Choroid plexus epithelial cell (primary cell): ENCODE data around the gene PBLD.
A peak's percentile ranks its signal among the peaks of the same experiment; 100 is the strongest.

Experiments
- DNase-seq: peaks from one replicate; pipeline ENCODE4 v3.0.0-alpha.2; 2010; ENCODE audit warnings: low read depth
- H3K4me3 ChIP-seq: 2 replicates; pipeline ENCODE4 v1.5.1; 2011; ENCODE audit warnings: low read depth, mild to moderate bottlenecking, control low read depth, low read length, moderate library complexity
- CTCF ChIP-seq: conservative IDR thresholded peaks from 2 replicates; pipeline ENCODE4 v1.5.1; 2011; ENCODE audit warnings: low read depth, mild to moderate bottlenecking, control low read depth, inconsistent platforms, low read length, moderate library complexity

Gene PBLD

DNA sequence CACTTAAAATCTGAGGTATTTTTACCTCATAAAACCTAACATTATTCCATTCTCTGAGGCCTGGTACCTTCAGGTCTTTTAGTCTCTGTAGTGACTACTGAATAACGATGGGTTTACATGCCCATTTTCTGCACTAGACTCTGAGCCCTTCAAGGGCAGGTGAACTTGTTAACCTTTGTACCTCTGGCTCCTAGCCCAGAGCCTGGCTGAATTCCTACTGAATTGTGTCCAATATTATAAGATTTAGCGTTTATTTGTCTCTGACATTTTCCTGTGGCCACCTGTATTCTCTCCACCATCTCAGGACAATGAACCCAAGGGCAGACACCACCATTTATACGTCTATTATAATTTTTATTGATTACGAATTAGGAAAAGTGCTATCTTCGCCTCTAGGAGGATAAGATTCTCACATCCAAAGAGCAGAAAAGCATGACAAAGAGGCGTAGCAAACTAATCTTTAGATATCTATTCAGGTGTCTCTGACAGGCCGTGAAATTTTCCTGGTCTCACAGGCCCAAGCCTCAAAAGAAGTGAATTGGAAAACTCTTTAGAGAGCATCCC, 28.8 kb downstream of the PBLD start:
- TF ChIP-seq CTCF, result no peak
- DNase-seq, result no peak
- no peak overlapping the region for H3K4me3 ChIP-seq

DNA sequence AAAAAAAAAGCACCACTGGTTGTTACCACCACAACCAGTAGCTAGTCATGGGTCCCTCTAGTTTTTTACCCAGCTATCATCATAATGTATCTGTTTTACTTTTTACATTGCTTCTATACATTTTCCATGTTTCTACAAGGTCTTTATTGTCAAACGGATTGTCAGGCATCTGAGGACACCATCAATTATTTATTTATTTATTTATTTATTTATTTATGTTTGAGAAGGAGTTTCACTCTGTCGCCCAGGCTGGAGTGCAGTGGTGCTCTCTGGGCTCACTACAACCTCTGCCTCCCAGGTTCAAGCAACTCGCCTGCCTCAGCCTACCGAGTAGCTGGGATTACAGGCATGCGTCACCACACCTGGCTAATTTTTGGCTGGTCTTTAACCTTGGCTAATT, 29.9 kb downstream of the PBLD start:
- DNase-seq, result no peak
- TF ChIP-seq CTCF, result no peak

GRCh38 chr10:68302503-68302823, 30.3 kb downstream of the PBLD start:
- no peak for DNase-seq
- no peak overlapping the region for H3K4me3 ChIP-seq
- TF ChIP-seq CTCF, result no peak

More for the DNA sequence above, 29.9 kb downstream of the PBLD start:
- H3K4me3 ChIP-seq, result no peak overlapping the region

DNA sequence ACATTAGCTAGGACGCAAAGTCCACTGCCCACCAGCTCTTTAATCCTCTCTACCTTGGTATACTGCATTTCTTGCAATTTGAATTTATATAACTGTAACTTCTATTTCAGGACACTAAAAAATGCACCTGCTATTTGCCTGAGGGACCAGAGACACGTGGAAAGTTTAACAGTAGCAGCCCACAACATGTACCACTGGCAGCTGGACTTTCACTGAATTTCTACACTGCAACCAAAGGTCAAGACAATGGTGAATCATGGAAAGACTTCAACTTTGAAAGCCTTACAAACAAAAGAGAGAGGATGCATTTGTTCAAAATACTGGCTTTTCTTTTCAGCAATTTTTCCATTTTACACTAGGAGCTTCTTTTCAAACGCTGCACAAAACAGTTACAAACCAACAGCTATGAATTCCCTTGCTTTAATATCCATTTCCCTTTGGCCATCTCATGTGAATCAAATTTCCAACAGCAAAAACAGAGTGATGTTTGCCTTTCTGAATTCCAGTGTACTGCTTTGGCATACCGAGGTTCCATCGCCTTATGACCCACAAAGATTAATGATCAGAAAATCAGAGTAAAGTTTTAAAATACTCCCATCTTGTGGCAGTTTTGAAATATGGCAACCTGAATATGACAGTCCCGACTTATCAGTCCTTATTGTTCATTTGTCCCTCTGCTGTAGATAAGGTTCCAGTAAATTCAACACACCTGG, 30.8 kb downstream of the PBLD start:
- TF ChIP-seq CTCF, result peak; percentile 59
- peak; percentile 81 for DNase-seq
- H3K4me3 ChIP-seq, result no peak overlapping the region

DNA sequence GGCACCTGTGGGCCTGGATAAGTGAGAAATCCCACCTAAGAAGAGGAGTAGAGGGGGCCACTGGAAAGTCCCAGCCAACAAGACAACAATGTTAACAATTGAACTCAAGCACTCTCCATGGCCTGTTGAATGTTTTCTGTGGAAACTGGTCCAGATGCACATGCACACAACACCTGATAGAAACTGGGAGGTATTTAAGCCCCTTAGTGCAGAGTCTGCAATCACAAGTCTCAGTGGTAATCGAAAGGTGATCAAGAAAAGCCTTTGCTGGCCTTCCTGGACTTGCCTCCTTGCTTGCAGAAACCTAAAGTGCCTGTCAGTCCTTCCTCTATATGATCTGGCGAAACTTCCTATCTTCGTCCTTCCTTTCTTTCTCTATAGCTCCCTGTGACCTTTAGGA, 31.4 kb downstream of the PBLD start:
- TF ChIP-seq CTCF, result no peak
- no peak overlapping the region for H3K4me3 ChIP-seq
- DNase-seq, result no peak

- no peak for TF ChIP-seq CTCF
- peak; percentile 26 for DNase-seq
- no peak overlapping the region for H3K4me3 ChIP-seq
These were observed 35.7 kb downstream of the PBLD start for GRCh38 chr10:68296843-68297663.

DNA sequence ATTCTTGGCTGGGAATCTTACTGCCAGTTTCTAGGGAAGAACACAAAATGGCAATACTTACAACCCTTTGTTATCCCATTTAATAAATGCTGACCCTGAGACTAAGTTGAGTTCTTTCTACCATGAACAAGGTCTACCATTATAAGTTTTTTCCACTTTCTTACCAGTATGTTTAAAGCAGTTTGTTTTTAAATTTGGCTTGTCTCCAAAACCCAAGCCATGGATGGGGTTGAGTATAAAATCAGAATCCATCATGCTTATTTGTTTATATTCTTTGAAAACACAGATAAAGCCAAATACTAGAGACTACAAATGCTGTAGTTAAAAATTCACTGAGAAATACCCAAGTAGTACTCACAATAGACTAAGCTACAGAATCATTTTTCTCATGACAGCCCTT, 42.0 kb downstream of the PBLD start:
- TF ChIP-seq CTCF, result no peak
- no peak overlapping the region for H3K4me3 ChIP-seq
- no peak for DNase-seq
